Measurements from ENCODE around the gene TNRC6C. TPM values are rescaled to one million over a fixed set of nuclear protein-coding genes. Genes with fewer than 3 reads are reported as not detected.

Gene TNRC6C
- total and polyA plus RNA-seq, 9 of the 15 experiments (the other 6 are each of a cell fraction or from before 2014, with no cell fraction given), result 0.20 to 4.9 (median 2.3) TPM

GRCh38 chr17:78146471-78146869 is 188.0 kb downstream of the TNRC6C start (continued):
- TF ChIP-seq PTBP1 (IDR thresholded peaks at IDR 0.05; ENCODE audit: low read depth, low read length) (peak; percentile 97), FOXP1 (CRISPR knock-in tag; IDR thresholded peaks at IDR 0.05) (0 out of 2 replicates have a peak, but pooled peaks have one; percentile 7), ZNF121 (CRISPR knock-in tag; conservative IDR thresholded peaks at IDR 0.05) (peak; percentile 56), PHF20 (IDR thresholded peaks at IDR 0.05; ENCODE audit: partially characterized antibody) (peak; percentile 73), ZBTB9 (CRISPR knock-in tag; IDR thresholded peaks at IDR 0.05) (0 out of 2 replicates have a peak, but pooled peaks have one; percentile 0), TOE1 (IDR thresholded peaks at IDR 0.05; ENCODE audit: borderline replicate concordance) (0 out of 2 replicates have a peak, but pooled peaks have one; percentile 22), TOE1 (CRISPR knock-in tag; IDR thresholded peaks at IDR 0.05; ENCODE audit: borderline replicate concordance, low read depth) (no peak), NKRF (IDR thresholded peaks at IDR 0.05; ENCODE audit: borderline replicate concordance) (0 out of 2 replicates have a peak, but pooled peaks have one; percentile 48), ZSCAN29 (IDR thresholded peaks at IDR 0.05) (peak; percentile 24; the same call in 1 of the 2 replicates), BCOR (IDR thresholded peaks at IDR 0.05) (peak; percentile 100), KDM1A (IDR thresholded peaks at IDR 0.05) (peak; percentile 95 to 97), PCBP1 (IDR thresholded peaks at IDR 0.05; ENCODE audit: low read depth, low read length, poor library complexity, severe bottlenecking) (no peak), ADNP (tag; IDR thresholded peaks at IDR 0.05) (peak; percentile 98), L3MBTL2 (IDR thresholded peaks at IDR 0.05) (no peak), RBM25 (IDR thresholded peaks at IDR 0.05; ENCODE audit: low read depth, low read length, severe bottlenecking) (peak; percentile 98), CREBBP (IDR thresholded peaks at IDR 0.05; ENCODE audit: low read depth, low read length) (no peak), TEAD1 (CRISPR knock-in tag; IDR thresholded peaks at IDR 0.05) (0 out of 4 replicates have a peak, but pooled peaks of 1 of the 2 experiments have one; percentile 16), RBM22 (IDR thresholded peaks at IDR 0.05; ENCODE audit: low read depth, low read length, poor library complexity, severe bottlenecking) (no peak), CAMTA2 (CRISPR knock-in tag; conservative IDR thresholded peaks at IDR 0.05) (no peak), HDAC2 (IDR thresholded peaks at IDR 0.05) (peak; percentile 98), RBM15 (IDR thresholded peaks at IDR 0.05; ENCODE audit: insufficient read depth, low read length) (no peak), HDGF (IDR thresholded peaks at IDR 0.05) (peak; percentile 92), DACH1 (IDR thresholded peaks at IDR 0.05; ENCODE audit: partially characterized antibody) (peak; percentile 19), ZFX (CRISPR knock-in tag; IDR thresholded peaks at IDR 0.05) (peak; percentile 7; the same call in 1 of the 2 replicates), ARNT (IDR thresholded peaks at IDR 0.05) (0 out of 4 replicates have a peak, but pooled peaks of 1 of the 2 experiments have one; percentile 40), HDAC1 (IDR thresholded peaks at IDR 0.05) (peak; percentile 62 to 68; a peak in 1 of 4 replicates)
- TF ChIP-seq, protein P1, sequence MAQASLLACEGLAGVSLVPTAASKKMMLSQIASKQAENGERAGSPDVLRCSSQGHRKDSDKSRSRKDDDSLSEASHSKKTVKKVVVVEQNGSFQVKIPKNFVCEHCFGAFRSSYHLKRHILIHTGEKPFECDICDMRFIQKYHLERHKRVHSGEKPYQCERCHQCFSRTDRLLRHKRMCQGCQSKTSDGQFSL (CRISPR knock-in tag; IDR thresholded peaks at IDR 0.05), result peak; percentile 61; the same call in 1 of the 2 replicates
- TF ChIP-seq, protein P1 (tag; IDR thresholded peaks at IDR 0.05), result no peak
